Esophagus mucosa (tissue), 1 donor: ENCODE results near the gene OBSL1. TPM values are rescaled to one million over a fixed set of nuclear protein-coding genes. Genes with fewer than 3 reads are reported as not detected.
A peak's percentile ranks its signal among the peaks of the same experiment; 100 is the strongest.

Source experiments
- ATAC-seq: fragments of 200-7000 bp; cut with Tn5 transposase; one replicate; pipeline ENCODE4 v1.9.1; 2020
- total RNA-seq: library from RNA; stranded (reverse); gene quantifications from one replicate; pipeline ENCODE4 v1.2.4, GENCODE V29; 2023
- donor health status: DM: yes; HTN: yes; CAD: no.

OBSL1 gene
- total RNA-seq, 1 donor from 2014 or later, result 13.0 TPM

DNA sequence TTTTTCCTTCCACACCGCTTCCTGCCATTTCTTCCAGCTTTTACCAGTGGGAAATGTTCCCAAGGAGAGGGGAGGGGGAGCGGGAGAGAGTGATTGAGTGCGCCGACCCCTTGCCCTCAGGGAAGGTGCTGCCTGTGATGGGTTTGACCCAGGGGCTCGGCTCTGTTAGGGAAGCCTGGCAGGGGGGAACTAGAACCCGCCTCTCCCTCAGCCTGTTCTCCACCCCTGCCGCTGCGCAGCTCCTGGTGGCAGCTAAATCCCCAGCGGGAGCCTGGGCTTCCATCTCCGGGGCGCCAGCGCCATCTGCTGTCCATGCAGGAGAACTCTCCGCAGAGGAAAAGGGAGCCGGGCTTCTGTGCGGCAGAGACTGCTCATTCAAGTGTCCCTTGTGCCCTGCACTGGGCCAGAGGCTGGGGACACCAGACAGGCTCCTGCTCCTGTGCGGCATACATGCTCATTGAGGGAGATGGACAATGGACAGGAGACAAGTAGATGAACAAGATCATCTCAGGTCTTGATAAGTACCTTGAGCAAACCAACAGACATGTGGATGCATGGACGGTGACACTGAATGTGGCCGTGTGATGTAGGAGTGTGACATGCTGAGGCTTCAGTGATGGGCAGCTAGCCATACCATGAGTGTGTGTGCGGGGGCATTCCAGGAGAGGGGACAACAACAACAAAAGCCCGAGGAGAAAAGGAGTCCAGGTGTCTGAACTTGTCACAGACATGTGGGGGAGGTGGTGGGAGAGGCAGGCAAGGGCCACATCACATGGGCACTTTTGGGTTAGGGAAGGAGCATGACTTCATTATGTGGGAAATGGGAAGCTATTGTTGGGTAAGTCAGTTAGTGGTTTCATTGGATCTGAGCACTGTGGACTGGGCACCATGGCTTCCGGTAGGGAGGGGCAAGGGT, 41.0 kb downstream of the OBSL1 start:
- peak; percentile 88 for ATAC-seq

DNA sequence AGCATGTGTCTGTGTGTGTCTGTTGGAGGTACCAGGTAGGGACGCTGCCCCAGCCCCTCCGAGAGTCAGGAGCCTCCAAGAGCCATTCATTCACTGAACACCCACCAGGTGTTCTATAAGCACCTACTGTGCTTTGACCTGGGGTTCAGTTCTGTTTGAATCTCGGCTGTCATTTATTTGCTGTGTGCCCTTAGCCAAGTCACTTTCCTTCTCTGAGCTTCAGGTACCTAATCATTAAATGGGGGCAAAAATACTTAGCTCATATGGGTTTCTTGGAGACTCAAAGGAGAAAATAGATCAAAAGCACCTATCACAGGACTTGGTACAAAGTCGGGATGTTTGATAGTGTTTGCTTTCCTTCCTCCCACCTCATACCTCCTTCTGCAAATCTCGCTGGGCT, 43.9 kb downstream of the OBSL1 start:
- ATAC-seq, result no peak

DNA sequence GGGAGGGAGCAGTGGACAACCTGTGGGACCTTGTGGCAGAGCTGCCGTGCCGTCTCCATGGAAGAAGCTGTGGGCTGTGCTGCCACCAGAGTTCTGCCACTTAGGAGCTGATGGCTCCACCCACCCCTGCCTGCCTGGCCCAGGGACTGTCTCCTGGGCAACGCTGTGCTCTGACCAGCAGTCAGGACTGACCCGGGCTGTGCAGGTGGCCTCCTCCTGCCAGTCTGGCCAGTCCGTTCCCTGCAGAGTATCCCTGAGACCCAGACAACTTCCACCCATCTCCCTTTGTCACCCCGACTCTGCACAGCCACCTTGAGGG, 44.3 kb downstream of the OBSL1 start:
- ATAC-seq, result no peak

DNA sequence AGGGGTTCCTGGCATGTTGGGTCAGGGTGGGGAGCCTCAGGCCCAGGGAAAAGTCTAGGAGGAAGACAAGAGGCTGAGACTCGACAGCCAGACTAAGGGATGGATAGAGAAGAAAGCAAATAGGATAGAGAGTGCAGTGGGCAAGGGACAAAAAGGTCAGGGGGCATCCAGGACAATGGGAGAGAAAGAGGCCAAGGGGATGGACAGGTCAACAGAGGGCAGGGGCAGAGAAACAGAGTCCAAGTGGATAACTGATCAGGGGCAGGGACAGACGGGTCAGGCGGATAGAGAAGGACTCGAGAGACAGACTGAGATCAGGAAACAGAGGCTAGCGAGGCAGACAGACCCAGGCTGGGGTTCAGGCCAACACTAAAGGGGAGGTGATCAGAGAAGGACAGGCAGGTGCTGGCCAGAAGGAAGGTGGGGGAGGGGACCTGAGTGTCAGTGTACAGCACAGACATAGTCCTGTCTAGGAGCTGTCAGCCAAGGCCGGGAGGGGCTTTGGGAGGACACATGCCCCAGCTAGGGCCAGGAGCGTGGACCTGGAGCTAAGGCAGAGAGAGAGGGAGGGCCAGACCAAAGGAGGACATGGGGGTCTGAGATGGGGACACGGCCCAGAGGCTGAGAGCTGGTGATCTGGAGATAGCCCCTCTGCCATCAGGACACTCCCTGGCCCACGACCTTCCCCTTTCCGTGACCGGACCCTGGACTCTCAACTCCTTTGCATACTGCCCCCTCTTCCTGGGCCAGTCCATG, 44.8 kb downstream of the OBSL1 start:
- no peak for ATAC-seq

DNA sequence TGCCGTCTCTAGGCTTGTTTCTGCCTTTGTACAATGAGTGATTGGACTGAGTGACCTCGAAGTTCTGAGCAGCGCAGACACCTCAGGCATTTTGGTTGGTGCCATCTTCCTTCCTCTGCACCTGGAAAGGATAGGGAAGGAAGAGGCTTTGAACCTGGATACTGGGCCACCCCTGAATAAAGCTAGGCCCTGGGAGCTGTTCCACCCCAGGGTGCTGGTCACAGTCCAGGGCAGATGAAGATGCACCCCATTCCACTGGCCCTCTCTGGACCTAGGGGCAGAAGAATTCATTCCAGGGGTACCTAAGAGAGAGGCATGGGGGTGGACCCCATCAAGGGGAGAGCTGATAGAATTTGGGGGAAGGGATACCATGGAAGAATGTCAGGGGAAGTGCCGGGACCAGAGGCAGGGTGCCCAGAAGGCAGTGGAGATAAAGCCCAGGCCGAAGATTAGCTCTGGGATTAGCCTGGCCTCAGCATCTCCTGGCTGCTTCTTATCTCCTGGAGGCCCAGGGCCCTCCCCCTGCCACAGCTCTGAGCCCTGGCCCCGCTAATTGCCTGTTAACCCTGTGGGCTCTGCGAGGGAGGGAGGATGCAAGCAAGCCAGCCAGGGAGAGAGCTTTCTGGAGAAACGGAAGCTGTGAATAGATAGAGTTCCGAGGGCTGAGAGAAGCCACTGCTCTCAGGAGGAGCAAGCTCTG, 45.7 kb downstream of the OBSL1 start:
- ATAC-seq, result no peak

DNA sequence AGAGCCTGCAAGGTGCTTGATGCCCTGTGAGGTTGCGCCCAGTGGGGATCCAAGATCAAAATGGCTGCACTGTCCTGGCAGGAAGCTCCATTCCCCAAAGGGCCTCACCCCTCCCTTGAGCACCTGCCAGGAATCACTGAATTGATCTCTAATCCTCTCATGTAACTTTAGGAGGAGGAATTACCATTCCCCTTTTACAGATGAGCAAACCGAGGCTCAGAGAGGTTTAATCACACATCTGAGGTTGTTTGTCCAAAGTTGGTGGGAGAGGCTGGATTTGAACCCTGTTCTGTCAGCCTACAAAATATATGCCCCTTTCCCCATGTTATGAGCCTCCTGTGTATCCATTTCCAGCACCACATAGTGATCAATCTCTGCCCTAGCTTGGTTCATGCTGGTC, 46.5 kb downstream of the OBSL1 start:
- ATAC-seq, result no peak

DNA sequence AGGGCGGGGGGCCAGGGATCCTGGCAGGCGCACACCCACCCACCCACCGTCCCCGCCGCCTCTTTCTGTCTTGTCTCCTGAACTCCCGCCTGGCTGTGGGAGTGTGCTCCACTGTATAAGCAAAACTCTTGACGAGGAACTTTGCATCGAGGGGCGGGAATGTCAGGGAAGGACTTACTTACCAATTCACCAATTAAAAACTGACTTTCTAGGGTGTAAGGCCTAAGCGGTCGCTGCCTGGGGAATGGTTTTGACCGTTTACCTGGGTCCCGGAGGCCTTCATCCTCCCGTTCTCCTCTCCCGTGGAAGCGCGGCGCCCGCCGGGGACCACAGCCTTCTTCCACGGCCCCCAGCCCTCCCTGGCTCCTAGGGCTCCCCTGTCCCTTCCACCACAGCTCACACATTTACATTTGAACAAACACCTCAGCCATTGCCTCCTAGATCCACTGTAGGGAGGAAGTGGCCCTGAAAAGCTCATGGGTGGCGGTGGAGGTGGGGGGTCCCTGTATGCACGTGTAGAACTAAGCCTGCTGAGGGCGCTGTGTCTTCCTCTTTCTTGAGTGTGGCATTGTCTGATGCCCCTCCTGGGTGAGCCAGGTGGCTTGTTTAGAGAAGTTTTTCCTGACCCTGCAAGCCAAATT, 48.2 kb downstream of the OBSL1 start:
- no peak for ATAC-seq

DNA sequence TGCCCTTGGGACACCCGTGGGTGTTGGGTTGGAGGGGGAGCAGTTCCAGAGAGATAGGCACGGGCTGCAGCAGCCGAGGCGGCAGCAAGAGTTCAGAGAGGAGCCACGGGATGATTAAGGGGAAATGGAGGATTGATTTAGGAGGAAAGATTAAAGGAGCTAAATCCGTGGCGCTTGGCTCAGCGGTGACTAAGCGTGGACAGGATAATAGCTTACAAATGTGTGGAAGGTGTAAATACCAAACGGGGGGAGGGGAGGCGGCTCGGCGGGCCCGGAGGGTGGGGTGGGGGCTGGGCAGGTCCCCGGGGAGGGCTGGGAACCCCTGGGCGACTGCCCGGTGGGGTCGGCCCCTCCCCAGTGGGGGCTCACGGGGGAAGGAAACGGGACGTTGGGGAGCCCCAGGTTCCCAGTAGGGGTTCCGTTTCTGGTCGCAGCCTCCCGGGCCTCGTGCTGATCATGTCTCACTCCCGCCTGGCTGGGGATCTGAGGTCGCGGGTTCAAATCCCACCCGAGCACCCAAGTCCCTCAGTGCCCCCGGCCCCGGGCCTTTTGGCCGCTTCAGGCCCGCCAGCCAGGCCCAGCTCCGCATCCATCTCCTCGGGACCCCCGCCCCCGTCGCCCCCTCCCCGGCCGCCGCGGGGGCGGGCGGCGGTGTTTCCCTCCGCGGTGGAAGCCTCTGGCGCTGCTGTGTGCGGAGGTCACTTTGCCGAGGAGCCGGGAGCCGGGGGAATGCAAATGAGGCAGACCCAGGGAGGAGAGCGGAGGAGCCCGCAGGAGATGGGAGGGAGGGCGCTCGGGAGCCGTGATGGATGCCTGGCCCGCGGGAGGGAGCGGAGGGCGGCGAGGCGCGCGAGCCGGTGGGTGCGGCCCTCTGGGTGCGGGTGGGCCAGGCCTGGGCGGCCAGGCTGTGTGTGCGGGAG, 49.0 kb downstream of the OBSL1 start:
- peak; percentile 66 for ATAC-seq

DNA sequence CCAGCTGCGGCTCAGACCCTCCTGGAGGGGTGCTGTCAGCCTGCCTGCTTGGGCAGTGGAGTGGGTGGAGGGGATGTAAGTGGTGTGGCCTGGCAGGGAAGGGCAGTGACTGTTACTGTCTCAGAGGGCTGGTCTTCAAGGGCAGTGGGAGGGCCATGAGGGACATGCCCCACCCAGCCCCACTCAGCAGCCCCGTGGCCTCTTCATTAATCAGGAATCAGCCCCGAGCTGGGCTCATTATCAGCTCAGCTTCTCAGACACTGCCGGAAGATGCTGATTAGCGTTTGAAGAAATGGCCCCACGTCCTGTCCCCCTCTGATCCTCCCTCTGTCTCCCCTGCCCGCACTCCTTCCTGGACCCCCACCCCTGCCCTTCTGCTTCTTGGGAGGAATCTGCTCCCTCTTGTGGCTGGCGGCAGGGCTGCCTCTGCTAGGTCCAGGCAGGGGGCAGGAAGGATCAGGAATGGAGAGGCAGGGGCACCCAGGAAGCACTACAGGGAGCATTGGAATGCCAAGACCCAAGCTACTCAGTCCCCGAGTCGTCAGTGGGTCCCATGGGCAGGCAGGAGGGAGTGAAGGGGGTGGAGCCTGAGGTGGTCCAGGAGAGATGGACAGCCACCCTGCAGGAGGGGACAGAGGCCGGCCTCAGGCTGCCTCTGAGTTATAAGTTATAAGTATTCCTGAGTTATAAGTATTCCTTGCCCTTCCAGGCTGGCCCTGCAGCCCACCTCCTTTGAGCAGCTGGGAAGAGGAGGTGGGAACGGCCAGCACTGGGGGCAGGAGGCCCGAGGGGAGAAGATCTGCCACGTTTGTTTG, 50.1 kb downstream of the OBSL1 start:
- ATAC-seq, result no peak

DNA sequence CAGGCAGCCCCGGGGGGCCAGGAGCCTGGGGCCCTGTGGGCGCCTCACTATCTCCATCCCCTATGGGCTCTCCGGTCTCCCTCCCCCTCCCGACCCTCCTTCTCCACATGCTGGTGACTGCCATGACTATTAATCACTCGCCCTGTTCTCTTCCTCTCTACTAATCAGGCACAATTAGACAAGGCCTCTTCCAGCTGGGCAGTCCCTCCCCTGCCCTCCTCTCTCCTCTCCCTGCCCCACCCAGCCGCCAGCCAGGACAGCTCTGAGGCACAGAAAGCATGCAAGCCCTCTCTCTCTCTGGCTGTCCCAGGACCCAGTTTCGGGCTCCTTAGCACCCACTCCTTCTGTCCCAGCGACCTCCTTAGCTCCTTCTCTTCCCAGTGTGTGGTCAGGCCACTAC, 51.3 kb downstream of the OBSL1 start:
- no peak for ATAC-seq

DNA sequence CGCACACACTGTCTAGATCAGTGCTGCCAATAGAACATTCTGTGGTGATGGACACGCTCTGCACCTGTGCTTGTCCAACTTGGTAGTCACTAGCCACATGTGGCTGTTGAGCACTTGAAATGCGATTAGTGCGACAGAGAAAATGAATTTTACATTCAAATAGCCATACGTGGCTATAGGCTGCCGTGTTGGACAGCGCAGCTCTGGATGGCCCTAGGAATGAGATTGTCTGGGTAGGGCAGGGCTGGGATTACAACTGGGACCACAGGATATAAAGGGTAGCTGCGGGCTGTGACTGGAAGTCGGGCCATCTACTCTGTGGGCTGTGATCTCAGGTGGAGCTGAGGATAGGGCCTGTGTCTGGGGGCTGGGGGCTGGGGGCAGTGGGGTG, 51.8 kb downstream of the OBSL1 start:
- ATAC-seq, result no peak

DNA sequence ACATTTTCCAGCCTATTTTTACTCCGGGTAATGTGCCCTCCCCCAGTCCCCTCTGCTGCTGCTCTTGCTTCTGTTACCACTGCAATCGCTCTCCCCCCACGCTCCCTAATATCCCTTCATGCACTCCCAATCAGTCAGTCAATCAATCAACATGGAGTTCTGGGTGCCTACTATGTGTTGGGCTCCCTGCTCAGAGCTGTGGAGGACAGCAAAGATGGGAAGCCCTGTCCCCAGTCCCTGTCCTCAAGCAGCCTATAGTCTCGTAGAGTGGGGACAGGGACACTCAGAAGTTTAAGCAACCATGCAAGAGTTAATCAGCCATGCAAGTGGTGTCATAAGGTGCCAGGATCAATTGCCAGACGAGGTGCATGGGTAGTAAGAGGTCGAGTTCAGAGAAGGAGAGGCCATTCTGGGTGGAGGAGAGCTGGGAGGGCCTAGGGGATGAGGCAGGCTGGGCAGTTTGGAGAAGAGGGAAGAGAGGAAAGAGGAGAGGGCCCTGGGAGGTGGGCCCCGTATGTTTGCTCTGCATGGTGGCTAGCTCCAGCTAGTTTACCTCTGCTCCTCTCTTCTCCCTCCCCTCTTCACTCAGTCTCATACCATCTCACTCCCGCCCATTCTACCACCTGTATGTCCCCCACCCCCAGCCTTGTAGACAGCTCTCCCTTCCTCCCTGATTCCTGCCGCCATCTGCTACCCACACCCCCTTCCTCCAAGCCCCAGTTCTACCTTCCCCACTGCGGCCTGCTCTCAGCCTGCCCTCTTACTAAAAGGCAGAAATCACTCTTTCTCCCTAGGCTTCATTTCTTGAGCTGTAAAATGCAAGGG, 53.2 kb downstream of the OBSL1 start:
- ATAC-seq, result no peak

DNA sequence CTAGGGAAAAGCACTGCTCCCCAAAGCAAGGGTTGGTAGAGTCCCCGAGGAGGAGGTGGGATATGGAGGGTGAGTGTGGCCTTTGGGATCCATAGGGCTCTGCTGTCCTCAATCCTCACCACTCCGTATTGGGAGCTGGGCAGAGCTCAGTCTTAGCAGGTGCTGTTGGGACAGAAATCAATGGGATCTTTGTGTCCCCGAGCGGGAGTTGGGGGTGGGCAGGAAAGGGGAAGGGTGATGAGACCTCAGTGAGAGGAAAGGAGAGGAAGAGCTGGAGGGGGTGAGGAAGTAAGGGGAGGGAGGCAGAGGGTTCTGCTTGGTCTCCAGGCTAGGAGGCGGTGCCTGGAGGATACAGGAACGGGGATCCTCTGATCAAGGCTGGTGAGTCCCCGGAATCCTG, 54.5 kb downstream of the OBSL1 start:
- no peak for ATAC-seq

DNA sequence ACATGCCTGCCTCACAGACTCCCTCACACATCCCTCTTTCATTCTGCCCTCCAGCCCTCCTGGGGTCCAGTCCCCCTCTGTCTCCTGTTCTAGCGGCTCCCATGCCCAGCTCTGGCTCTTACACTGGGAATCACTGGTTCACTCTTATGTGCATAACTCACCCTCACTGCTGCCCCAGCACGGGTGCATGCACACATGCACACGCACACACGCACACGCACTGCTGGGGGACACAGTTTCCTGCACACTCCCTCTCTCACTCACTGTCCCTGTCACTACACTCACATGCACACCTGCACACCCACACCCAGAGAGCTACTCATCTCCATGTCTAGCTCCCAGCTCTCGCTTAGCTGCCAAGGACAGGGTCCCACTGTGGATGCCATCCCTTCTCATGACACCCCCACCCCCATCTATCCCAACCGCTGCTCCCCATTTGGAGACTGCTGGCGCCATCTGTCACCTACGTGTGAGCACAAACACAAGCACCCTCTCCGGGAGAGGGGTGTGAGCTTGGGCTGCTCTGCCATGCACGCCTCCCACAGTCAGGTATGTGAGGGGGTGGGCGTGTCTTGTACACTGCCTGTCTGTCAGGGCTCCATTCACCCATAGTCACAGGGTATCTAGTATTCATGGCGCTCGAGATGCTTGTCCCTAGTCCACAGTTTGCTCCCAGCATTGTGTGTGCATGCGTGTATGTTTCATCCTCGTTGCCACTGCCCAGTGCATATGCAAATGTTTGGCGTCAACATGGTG, 55.3 kb downstream of the OBSL1 start:
- ATAC-seq, result no peak

DNA sequence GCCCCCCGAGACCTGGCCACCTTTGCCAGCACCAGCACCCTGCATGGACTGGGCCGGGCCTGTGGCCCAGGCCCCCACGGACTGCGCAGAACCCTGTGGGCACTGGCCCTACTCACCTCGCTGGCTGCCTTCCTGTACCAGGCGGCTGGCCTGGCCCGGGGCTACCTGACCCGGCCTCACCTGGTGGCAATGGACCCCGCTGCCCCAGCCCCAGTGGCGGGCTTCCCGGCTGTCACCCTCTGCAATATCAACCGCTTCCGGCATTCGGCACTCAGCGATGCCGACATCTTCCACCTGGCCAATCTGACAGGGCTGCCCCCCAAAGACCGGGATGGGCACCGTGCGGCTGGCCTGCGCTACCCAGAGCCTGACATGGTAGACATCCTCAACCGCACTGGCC, 56.5 kb downstream of the OBSL1 start:
- no peak for ATAC-seq

DNA sequence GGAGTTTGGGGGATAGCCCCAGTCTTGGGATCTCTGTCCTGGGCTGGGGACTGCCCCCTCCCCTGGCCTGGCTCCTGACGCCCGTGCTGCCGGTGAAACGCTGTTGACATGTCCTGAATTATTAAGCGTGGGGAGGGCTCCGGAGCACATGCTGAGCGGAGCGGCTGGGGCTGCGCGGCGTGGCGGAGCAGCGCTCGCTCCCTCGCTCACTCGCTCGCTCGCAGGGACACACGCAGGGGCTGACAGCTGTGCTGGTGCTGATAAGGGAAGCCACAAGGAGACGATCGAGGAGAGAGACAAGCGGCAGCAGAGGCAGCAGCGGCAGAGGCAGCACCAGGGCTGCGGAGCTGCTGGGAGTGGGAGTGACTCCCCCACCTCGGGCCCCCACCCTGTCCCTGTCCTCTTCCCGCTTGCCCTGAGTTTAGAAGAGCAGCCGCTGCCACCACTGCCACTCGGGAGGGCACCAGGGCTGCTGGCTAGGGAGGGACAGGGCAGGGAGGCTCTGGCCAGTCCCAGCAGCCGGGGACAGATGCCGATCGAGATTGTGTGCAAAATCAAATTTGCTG, 57.1 kb downstream of the OBSL1 start, which contains the start of gene ASIC4:
ASIC4 (plus strand) TSS at position 287 of the 566 bp plus-strand sequence; CDS start at position 530, 243 bp downstream.
- no peak for ATAC-seq

DNA sequence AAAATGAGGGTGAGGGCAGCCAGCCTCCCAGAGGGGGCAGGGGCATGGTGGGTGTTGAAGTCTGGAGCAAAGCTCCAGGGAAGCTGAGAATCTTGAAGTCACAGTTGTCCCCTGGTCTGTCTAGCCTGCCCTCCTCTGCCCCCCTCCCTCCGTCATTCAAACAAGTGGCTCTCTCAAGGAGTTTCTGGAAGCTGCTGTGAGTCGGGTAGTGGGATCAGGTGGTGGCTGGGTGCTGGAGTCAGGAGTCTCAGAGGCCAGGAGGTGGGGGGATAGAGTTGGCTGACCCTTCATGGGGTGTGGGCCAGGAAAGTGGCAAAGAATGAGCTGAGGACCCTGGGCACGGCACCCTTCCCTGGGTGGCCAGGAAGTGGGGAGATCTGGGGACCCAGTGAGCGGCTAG, 57.6 kb downstream of the OBSL1 start:
- ATAC-seq, result no peak

DNA sequence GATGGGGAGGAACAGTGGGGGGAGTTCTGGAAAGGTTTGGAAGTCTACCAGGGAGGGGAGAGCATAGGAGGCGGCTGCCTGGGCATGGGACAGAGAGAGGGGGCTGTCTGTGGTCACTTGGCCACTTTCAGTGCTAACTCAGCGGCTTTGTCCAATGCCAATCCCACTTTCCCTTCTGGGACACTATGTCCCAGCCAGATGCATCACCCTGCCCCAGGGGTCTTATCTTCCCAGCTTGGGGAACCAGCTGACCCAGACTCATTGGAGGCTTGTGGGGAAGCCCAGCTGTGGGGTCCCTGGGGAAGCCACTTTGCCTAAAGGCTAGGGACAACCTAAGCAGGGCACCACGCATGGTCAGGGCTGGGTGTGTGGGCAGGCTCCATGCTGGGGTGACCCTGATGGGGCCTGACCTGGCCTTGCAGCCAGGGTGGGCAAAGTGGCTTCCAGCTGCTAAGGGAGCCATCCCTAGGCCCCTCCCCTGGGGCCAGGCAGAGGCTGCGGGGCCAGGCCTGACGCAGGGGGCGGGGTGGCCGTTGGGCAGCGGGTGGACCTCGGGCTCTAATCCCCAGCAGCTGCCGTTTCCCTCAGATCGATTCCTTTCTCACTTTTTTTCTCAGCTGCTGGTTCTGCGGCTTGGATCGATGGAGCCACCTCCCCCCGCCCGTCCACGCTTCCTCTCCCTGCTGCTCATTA, 58.7 kb downstream of the OBSL1 start:
- no peak for ATAC-seq
